Measurements from ENCODE around the gene GRID2. TPM values are rescaled to one million over a fixed set of nuclear protein-coding genes. Genes with fewer than 3 reads are reported as not detected.

Gene GRID2
- total and polyA plus RNA-seq, 2 of the 4 experiments (the other 2 are of a cell fraction), result under 0.01 TPM; not detected in 1

DNA sequence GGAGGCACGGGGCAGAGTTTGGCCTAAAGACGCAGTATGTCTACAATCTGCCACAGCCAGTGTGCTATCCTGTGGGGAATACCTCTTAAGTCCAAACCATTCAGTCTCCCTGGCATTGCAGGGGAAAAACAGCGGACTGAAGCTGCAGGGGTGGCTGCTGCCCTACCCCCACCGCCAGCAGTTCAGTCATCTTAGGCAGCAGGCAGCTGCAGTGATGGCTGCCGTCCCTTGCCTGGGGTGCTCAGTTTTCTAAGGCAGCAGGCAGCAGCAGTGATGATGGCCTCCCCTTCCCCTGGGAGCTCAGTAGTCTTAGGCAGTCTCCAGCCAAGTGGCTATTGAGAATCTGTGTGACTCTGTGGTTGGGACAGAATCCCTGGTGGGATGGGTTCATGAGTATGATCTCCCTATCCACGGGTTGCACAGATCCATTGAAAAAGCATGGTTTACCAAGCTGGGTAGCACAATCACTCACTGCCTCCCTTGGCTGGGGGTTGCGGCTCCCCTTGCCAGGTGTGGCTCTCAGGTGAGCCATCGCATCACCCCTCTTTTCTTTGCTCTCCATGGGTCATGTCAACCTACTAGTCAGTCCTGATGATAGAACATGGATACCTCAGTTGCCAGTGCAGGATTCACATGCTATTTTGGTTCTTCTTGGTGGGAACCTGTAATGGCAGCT is 48.9 kb upstream of the GRID2 start:
- in situ Hi-C loops (cut with MboI; ENCODE audit: low sequenced_read_pairs) (no loop called here), dilution Hi-C loops (cut with HindIII; ENCODE audit: low sequenced_read_pairs, unreplicated experiment) (no loop called here), intact Hi-C loops (cut with micrococcal nuclease) (no loop called here)
- no peaks in the 10 kb centered on the region for H3K79me1 ChIP-seq (ENCODE audit: low read depth in 1 of 2, low read length in 2 of 2)
- no peak overlapping the region for H2AK5ac ChIP-seq (ENCODE audit: low read depth, low read length)
- no peak overlapping the region for H3K18ac ChIP-seq (ENCODE audit: low read depth, low read length)
- H4K5ac ChIP-seq (ENCODE audit: low read depth, low read length), result no peak overlapping the region
- no peak overlapping the region for H3K56ac ChIP-seq (ENCODE audit: extremely low read depth, insufficient read depth, low read length)
- H2BK120ac ChIP-seq (ENCODE audit: low read depth, low read length), result no peak overlapping the region
- H3K4me3 ChIP-seq (ENCODE audit: insufficient read depth, low read depth, low read length), result no peak overlapping the region
- no peak overlapping the region for H2BK15ac ChIP-seq (ENCODE audit: low read depth, low read length)
- peaks cover 2% of the 10 kb centered on the region; the same call in 1 of the 2 replicates for H3K9me3 ChIP-seq (ENCODE audit: control insufficient read depth, insufficient read depth, low read length)
- no peak overlapping the region for H3K9ac ChIP-seq (ENCODE audit: low read depth, low read length)
- H3K27me3 ChIP-seq (ENCODE audit: control insufficient read depth, insufficient read depth, low read length), result no peaks in the 10 kb centered on the region; the same call in 1 of the 2 replicates
- H2AK9ac ChIP-seq (replicated peaks; ENCODE audit: low read depth, low read length, poor library complexity), result peak overlapping the region; percentile 16
- no peak for DNase-seq
- H3K36me3 ChIP-seq (ENCODE audit: control insufficient read depth, insufficient read depth, low read length), result no peaks in the 10 kb centered on the region
- H2BK5ac ChIP-seq (ENCODE audit: low read depth, low read length, poor library complexity, severe bottlenecking), result no peak overlapping the region
- H3K14ac ChIP-seq (replicated peaks; ENCODE audit: low read depth, low read length), result no peak overlapping the region
- H3K23ac ChIP-seq (ENCODE audit: low read depth, low read length), result no peak overlapping the region
- TF ChIP-seq CHD1 (IDR thresholded peaks at IDR 0.05; ENCODE audit: low read depth, low read length) (no peak), RFX5 (IDR thresholded peaks at IDR 0.05; ENCODE audit: low read depth, low read length) (no peak), RCOR1 (IDR thresholded peaks at IDR 0.05; ENCODE audit: insufficient replicate concordance, low read length) (no peak), FOS (IDR thresholded peaks at IDR 0.05; ENCODE audit: low read depth, low read length) (no peak), MXI1 (IDR thresholded peaks at IDR 0.05; ENCODE audit: borderline replicate concordance, low read depth, low read length) (no peak), MAFK (IDR thresholded peaks at IDR 0.05; ENCODE audit: low read depth, low read length) (no peak), CTCF (conservative IDR thresholded peaks at IDR 0.05; ENCODE audit: low read depth, low read length) (no peak), SMC3 (IDR thresholded peaks at IDR 0.05; ENCODE audit: low read depth, low read length) (no peak), BHLHE40 (IDR thresholded peaks at IDR 0.05; ENCODE audit: low read depth, low read length) (no peak)
- TF ChIP-seq, protein P1, sequence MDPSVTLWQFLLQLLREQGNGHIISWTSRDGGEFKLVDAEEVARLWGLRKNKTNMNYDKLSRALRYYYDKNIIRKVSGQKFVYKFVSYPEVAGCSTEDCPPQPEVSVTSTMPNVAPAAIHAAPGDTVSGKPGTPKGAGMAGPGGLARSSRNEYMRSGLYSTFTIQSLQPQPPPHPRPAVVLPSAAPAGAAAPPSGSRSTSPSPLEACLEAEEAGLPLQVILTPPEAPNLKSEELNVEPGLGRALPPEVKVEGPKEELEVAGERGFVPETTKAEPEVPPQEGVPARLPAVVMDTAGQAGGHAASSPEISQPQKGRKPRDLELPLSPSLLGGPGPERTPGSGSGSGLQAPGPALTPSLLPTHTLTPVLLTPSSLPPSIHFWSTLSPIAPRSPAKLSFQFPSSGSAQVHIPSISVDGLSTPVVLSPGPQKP (IDR thresholded peaks at IDR 0.05; ENCODE audit: borderline replicate concordance, low read depth, low read length), result no peak
- H3K4ac ChIP-seq (ENCODE audit: low read depth, low read length), result no peak overlapping the region
- no peak overlapping the region for H4K8ac ChIP-seq (ENCODE audit: low read depth in 2 of 2, low read length in 2 of 2)
- no peak overlapping the region for H3K4me2 ChIP-seq (ENCODE audit: low read depth, low read length)
- no peaks in the 10 kb centered on the region for H3K4me1 ChIP-seq (ENCODE audit: control insufficient read depth, insufficient read depth, low read length)
- POLR2A ChIA-PET (ENCODE audit: unreplicated experiment), result no interaction called here
- CTCF ChIA-PET, result no interaction called here
- no peaks in the 10 kb centered on the region for H4K20me1 ChIP-seq (ENCODE audit: insufficient read depth, low read length)
- 80% methylated on average over 3 of the region's 8 CpGs; no CpG with 5 or more reads in 1 of the 2 experiments for WGBS, 2 experiments (ENCODE audit: extremely low coverage in 2 of 2, insufficient read length in 1 of 2)
- H2BK20ac ChIP-seq (ENCODE audit: low read depth, low read length), result no peak overlapping the region
- ATAC-seq (ENCODE audit: low read depth), result no peak
- H2AFZ ChIP-seq (replicated peaks; ENCODE audit: low read length, poor library complexity), result peak overlapping the region; percentile 23
- no peak overlapping the region for H3K27ac ChIP-seq (ENCODE audit: insufficient read depth, low read length)
- BruUV-seq (replicated peaks), result no TSS peak
- no peaks in the 10 kb centered on the region for H3K9me1 ChIP-seq (ENCODE audit: insufficient read depth, low read length)
- no peak overlapping the region for H4K91ac ChIP-seq (ENCODE audit: insufficient read depth, low read depth, low read length)
